ENCODE measurements around the gene GNG2. TPM values are rescaled to one million over a fixed set of nuclear protein-coding genes. Genes with fewer than 3 reads are reported as not detected.

Gene GNG2
- total RNA-seq, 3 donors from 2014 or later = 12.1 to 106 (median 15.1) TPM

- TF ChIP-seq POLR2A (IDR thresholded peaks at IDR 0.05) = no peak
- TF ChIP-seq CTCF (IDR thresholded peaks at IDR 0.05) = no peak
- no peak for TF ChIP-seq POLR2AphosphoS5 (IDR thresholded peaks at IDR 0.05)
These were observed 38.6 kb upstream of the GNG2 start for GRCh38 chr14:51821822-51822221.

GRCh38 chr14:51822499-51822898, 37.9 kb upstream of the GNG2 start:
- H3K27me3 ChIP-seq = no peaks in the 10 kb centered on the region
- H3K9me3 ChIP-seq = no peaks in the 10 kb centered on the region
- no peak overlapping the region for H3K4me3 ChIP-seq
- H3K36me3 ChIP-seq = no peaks in the 10 kb centered on the region
- no peak for DNase-seq (ENCODE audit: low spot score in 2 of 2)
- intact Hi-C loops (cut with DNase I; ENCODE audit: low total_unique reads) = no loop called here
- TF ChIP-seq POLR2AphosphoS5 (IDR thresholded peaks at IDR 0.05) = no peak
- TF ChIP-seq CTCF (IDR thresholded peaks at IDR 0.05) = no peak
- TF ChIP-seq POLR2A (IDR thresholded peaks at IDR 0.05) = no peak
- no peaks in the 10 kb centered on the region for H3K4me1 ChIP-seq
- no peak overlapping the region for H3K27ac ChIP-seq

More at GRCh38 chr14:51821822-51822221, 38.6 kb upstream of the GNG2 start:
- intact Hi-C loops (cut with DNase I; ENCODE audit: low total_unique reads) = no loop called here
- Histone ChIP-seq H3K4me3 (no peak overlapping the region), H3K9me3 (no peaks in the 10 kb centered on the region), H3K27me3 (no peaks in the 10 kb centered on the region), H3K27ac (no peak overlapping the region), H3K36me3 (no peaks in the 10 kb centered on the region), H3K4me1 (no peaks in the 10 kb centered on the region)
- no peak for DNase-seq (ENCODE audit: low spot score in 2 of 2)

- intact Hi-C loops (cut with DNase I; ENCODE audit: low total_unique reads) = no loop called here
- DNase-seq (ENCODE audit: low spot score in 2 of 2) = no peak
- Histone ChIP-seq H3K36me3 (no peaks in the 10 kb centered on the region), H3K4me1 (no peaks in the 10 kb centered on the region), H3K27me3 (no peaks in the 10 kb centered on the region), H3K9me3 (no peaks in the 10 kb centered on the region), H3K4me3 (no peak overlapping the region), H3K27ac (no peak overlapping the region)
- TF ChIP-seq POLR2A (IDR thresholded peaks at IDR 0.05) (no peak), POLR2AphosphoS5 (IDR thresholded peaks at IDR 0.05) (no peak), CTCF (IDR thresholded peaks at IDR 0.05) (no peak)
These were observed 36.7 kb upstream of the GNG2 start for GRCh38 chr14:51823706-51824105.

GRCh38 chr14:51824191-51824590, 36.2 kb upstream of the GNG2 start:
- H3K9me3 ChIP-seq = no peaks in the 10 kb centered on the region
- DNase-seq (ENCODE audit: low spot score in 2 of 2) = no peak
- H3K27ac ChIP-seq = no peak overlapping the region
- intact Hi-C loops (cut with DNase I; ENCODE audit: low total_unique reads) = no loop called here
- H3K36me3 ChIP-seq = no peaks in the 10 kb centered on the region
- no peaks in the 10 kb centered on the region for H3K4me1 ChIP-seq
- no peaks in the 10 kb centered on the region for H3K27me3 ChIP-seq
- TF ChIP-seq CTCF (IDR thresholded peaks at IDR 0.05) (no peak), POLR2A (IDR thresholded peaks at IDR 0.05) (no peak), POLR2AphosphoS5 (IDR thresholded peaks at IDR 0.05) (no peak)
- no peak overlapping the region for H3K4me3 ChIP-seq

- TF ChIP-seq POLR2AphosphoS5 (IDR thresholded peaks at IDR 0.05) (no peak), POLR2A (IDR thresholded peaks at IDR 0.05) (no peak), CTCF (IDR thresholded peaks at IDR 0.05) (no peak)
- no peak overlapping the region for H3K4me3 ChIP-seq
- H3K36me3 ChIP-seq = no peaks in the 10 kb centered on the region
- H3K27me3 ChIP-seq = no peaks in the 10 kb centered on the region
- no peak overlapping the region for H3K27ac ChIP-seq
- H3K9me3 ChIP-seq = no peaks in the 10 kb centered on the region
- H3K4me1 ChIP-seq = no peaks in the 10 kb centered on the region
- DNase-seq (ENCODE audit: low spot score in 2 of 2) = no peak
- intact Hi-C loops (cut with DNase I; ENCODE audit: low total_unique reads) = no loop called here
These were observed 34.5 kb upstream of the GNG2 start for GRCh38 chr14:51825926-51826325.
